Measurements from ENCODE around the gene BCAN. TPM values are rescaled to one million over a fixed set of nuclear protein-coding genes. Genes with fewer than 3 reads are reported as not detected.

Gene BCAN
- total and polyA plus RNA-seq, 12 donors, result 0.11 to 36.3 (median 5.6) TPM; not detected in 2

GRCh38 chr1:156632355-156632754 is 9.6 kb upstream of the BCAN start:
- no peaks in the 10 kb centered on the region for H3K4me1 ChIP-seq (replicated peaks in 1 of 2)
- DNase-seq, result no peak
- peaks cover 47% of the 10 kb centered on the region for H3K27me3 ChIP-seq
- H3K9me3 ChIP-seq (replicated peaks in 1 of 3), result no peaks in the 10 kb centered on the region
- no peak overlapping the region for H3K27ac ChIP-seq
- TF ChIP-seq POLR2A (IDR thresholded peaks at IDR 0.05) (no peak), CTCF (IDR thresholded peaks at IDR 0.05) (no peak)
- H3K36me3 ChIP-seq (replicated peaks in 1 of 2), result no peaks in the 10 kb centered on the region
- no peak overlapping the region for H3K4me3 ChIP-seq
- intact Hi-C loops (cut with DNase I), result no loop called here
- WGBS, 4 donors, result 46 to 70% (median 55%) methylated on average over 3 of the region's 3 CpGs

- Histone ChIP-seq H3K27me3 (peaks cover 62% of the 10 kb centered on the region), H3K4me1 (replicated peaks in 1 of 2) (peaks cover 10 to 11% of the 10 kb centered on the region in 2 donors), H3K9me3 (replicated peaks in 1 of 3) (no peaks in the 10 kb centered on the region), H3K27ac (peak overlapping the region in 1 of 5 donors; percentile 59), H3K36me3 (replicated peaks in 1 of 2) (no peaks in the 10 kb centered on the region), H3K4me3 (no peak overlapping the region)
- DNase-seq, result no peak
- intact Hi-C loops (cut with DNase I), result no loop called here
- WGBS, 4 donors, result 53 to 58% (median 55%) methylated on average over 8 of the region's 8 CpGs
- TF ChIP-seq POLR2A (IDR thresholded peaks at IDR 0.05) (no peak), CTCF (IDR thresholded peaks at IDR 0.05) (no peak)
Observed at GRCh38 chr1:156638189-156638985, 3.5 kb upstream of the BCAN start.

GRCh38 chr1:156639601-156640101 is 2.3 kb upstream of the BCAN start:
- TF ChIP-seq POLR2A (IDR thresholded peaks at IDR 0.05) (no peak), CTCF (IDR thresholded peaks at IDR 0.05) (no peak)
- H3K4me3 ChIP-seq, result no peak overlapping the region
- peak in 1 of 7 donors; percentile 81 for DNase-seq
- no peaks in the 10 kb centered on the region for H3K9me3 ChIP-seq (replicated peaks in 1 of 3)
- peak overlapping the region in 1 of 5 donors; percentile 59 for H3K27ac ChIP-seq
- H3K4me1 ChIP-seq (replicated peaks in 1 of 2), result peaks cover 10 to 11% of the 10 kb centered on the region in 2 donors
- H3K36me3 ChIP-seq (replicated peaks in 1 of 2), result no peaks in the 10 kb centered on the region
- WGBS, 4 donors, result 49 to 68% (median 63%) methylated on average over 2 to 6 of the region's 6 CpGs
- peaks cover 58% of the 10 kb centered on the region for H3K27me3 ChIP-seq
- intact Hi-C loops (cut with DNase I), result no loop called here

- peaks cover 55% of the 10 kb centered on the region for H3K27me3 ChIP-seq
- H3K4me3 ChIP-seq, result no peak overlapping the region
- peaks cover 10 to 11% of the 10 kb centered on the region in 2 donors for H3K4me1 ChIP-seq (replicated peaks in 1 of 2)
- intact Hi-C loops (cut with DNase I), result no loop called here
- no peak for TF ChIP-seq CTCF (IDR thresholded peaks at IDR 0.05)
- H3K36me3 ChIP-seq (replicated peaks in 1 of 2), result no peaks in the 10 kb centered on the region
- no peak for DNase-seq
- H3K9me3 ChIP-seq (replicated peaks in 1 of 3), result no peaks in the 10 kb centered on the region
- H3K27ac ChIP-seq, result peak overlapping the region in 1 of 5 donors; percentile 54
- WGBS, 4 donors, result 30 to 38% (median 37%) methylated on average over 6 of the region's 6 CpGs
Observed at GRCh38 chr1:156640842-156641706, 843 bp upstream of the BCAN start.

Data from adrenal gland (tissue), 12 donors.